ENCODE measurements around the gene PTGER2.

PTGER2 gene

DNA sequence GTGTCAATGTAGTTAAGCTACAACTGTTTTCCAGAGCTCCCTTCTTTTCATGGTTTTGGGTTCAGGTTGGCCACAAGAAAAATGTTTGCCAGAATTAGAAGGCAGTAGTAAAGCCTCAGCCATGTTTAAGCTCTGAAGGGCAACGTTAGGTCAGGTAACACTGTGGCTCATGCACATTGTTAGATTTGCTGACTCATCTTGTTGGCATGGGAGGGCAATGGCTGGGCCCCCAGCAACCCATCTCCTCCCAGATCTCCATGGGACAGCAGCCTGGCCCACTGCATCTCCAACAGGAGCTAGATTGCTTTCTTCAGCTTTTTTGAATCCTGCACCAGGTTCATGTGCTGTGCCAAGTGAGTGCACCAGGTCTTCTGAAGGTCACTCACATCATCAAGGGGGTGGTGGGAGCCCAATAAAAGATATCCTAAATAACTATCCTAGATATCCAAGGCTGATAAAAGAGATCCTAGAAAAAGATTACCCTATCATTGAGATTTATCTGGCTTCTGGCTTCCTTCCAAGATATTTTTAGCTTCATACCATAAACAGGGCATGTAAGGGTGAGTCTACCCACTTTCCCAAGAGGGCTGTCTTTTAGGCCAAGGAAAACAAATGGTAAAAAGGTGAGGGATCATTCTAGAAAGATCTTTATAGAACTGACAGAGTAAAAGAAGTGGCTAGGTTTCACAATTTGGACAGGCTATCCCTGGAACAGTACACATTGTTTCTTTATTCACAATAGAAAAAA, 28.9 kb downstream of the PTGER2 start:
- no peak for DNase-seq

DNA sequence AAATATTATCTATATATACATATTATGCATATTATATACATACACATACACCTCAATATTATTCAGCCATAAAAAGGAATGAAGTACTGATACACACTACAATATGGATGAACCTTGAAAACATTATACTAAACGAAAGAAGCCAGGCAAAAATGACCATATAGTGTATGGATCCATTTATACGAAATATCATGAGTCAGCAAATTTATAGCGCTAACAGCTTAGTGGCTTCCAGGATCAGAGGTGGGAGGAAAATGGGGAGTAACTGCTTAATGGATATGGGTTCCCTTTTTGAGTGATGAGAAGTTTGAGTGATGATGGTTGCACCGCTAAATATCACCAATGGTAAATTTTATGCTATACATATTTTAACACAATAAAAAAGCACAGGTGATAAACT, 32.7 kb downstream of the PTGER2 start:
- DNase-seq, result no peak

DNA sequence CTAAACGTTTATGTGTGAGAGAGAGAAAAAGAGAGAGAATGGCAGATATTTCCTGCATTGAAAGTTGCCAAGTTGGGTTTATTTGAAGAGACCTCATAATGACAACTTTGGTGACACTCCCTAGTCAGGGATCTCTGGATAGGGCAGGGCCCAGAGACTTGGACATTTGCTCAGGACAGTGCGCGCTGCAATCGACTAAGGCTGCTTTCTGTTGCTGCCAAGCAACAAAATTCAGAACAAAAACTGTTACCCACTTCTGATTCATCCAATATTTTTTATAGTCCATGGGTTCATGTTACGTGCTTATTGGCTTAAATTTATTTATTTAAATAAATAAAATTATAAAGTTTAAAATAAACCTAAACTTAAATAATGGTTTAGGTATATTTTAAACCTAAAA, 34.2 kb downstream of the PTGER2 start:
- no peak for DNase-seq

DNA sequence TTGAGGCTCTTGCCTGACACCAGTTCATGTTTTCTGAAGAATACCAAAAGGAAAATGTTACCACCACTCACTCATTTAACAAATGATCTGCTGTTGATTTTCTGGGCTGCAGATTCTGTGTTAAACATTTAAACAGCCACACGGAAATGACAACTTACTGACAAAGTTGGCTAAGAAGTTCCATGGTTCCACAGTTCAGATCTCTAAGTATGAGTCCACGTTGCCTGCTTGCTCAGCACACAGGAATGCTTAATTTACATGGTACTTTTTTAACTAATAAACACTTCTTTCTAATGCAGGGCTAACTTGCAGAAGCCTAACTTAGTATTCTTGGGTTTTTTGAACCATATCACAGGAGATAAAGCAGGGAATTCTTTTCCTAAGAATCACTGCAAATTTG, 34.7 kb downstream of the PTGER2 start:
- no peak for DNase-seq

DNA sequence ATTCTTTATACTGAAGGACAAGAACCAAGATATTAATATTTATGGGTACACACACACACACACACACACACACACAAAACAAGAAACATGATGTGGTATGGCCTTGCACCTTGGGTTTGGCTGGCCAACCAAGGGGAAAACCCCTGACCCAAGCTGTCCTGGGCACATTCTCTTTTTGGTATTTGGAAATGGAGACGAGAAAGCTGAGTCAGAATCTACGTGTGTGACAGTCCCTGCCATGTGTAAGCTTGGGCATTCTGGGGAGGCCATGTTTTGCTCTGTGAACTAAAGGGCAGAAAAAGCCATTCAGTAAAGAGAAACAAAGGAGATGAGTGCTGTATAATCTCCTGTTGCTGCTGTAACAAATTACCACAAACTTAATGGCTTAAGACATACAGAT, 35.6 kb downstream of the PTGER2 start:
- no peak for DNase-seq

DNA sequence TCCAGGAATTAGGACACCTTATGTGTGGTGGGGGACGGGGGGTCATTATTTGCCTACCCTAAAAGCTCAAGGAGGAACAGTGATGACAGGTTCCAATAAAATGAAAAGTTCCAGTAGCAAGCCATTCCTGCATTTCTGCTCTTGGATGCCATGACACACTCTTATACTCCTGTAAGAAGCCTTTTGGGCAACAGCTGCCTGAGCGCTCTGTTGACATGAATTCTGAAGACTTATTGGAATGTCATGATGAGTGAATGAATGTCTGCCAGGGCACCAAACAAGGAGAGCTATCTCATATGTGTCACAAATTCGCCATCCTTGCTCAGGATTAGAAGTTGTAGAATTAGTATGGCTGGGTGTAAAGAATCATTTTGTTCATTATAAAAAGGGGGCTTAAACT, 36.3 kb downstream of the PTGER2 start:
- no peak for DNase-seq

DNA sequence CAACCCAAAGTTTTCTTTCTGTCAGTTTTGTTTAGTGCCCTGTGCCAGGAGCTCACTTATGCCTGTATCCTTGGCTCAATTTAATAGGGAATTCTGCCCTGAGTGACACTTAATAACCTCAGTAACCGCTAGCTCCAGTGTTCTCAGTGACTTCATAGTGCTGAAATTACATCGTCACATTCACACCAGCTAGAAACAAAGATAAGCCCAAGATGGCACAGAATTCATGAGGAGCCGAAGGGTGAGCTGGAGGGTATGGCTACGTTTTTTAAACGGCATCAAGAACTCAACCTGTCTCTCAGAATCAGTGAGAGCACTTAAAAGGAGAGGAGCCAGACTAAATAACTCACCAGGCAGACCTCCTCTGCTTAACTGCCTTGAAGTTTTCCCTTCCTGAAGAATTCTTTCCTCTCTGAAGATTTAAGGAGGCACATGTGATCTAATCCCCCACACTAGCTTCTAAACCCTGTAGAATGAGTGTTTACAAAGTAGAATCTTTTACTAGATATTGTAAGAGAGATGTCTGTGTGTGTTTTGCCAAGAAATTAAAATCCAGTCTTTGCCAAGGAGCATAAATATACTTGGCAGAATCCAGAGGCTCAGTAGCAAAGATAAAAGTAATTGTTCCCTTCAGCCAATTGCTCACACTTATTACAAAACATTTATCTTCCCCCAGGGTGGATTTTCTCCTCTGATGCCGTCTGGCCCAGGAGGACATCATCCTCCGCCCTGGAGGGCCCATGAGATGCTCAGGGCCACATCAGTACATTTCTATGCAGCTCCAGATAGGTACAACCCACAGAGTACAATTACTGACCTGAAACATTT, 37.3 kb downstream of the PTGER2 start:
- no peak for DNase-seq

DNA sequence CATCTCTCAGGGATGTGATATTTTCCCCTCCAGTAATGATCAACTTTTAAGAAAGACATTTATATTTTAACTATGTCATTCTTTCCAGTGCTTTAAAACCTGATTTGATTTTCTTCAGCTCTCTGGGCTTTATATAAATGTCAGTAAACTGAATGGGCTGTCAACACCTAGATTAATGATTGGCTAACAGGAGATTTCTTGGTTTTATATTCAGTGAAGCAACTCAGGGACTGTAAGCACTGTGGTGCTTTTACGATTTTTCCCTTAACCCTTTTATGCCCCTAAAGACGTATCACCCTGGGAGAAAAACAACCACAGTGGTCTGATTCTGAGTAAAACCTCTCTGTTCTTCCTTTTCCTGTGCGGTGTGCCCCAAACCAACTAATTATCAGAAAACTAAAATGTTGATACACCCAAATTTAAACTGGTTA, 38.0 kb downstream of the PTGER2 start:
- no peak for DNase-seq

DNA sequence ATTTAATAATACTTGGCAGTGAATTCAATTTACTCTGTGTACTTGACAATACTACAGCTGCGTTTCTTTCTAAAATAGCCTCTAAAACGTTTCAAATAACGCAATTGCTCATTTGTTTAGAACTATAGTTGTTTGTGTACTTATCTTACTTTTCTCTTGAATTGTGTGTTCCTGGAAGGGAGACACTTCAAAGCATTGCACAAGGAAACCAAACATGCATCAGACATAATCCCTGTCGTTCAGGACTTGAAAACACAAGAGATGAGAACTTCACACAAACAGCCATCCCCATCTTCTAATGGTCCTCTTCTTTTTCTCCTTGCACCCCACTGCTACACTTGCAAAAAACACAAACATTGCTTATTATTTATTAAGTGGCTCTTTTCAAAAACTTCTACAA, 38.5 kb downstream of the PTGER2 start:
- no peak for DNase-seq

DNA sequence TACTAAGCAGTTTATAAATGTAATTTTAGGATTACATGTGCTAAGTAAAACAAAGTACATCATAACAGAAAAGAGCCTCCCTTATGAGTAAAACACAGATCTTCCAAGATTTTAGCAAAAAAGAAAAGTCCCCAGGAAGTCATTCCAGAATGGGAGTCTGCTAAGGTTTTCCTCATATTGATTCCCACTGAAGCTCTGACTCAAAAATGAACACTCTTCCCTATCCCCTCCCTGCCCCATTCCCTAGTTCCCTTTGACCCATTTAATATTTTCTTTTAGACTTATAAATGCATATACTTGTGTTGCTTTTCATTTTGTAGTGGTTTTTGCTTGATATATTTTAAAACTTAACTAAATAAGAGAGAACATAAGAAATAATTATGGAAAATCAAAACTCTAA, 40.1 kb downstream of the PTGER2 start:
- no peak for DNase-seq

DNA sequence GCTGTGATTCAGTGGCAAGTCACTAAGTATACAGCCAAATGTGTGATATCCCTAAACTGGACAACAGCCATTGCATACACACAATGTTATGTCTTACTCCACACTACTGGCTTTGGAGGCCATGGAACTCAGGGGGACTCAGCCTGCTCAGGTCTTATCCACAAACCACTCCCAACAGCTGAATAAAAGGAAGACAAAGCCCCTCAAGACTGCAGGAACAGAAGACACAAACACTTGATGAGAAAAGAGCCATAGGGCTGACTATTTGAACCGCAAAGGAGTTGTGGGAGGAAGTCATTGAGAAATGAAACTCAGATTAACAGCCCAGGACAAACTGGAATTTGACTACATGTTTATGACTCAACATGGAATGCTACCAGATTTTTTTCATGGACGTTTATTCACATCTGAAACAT, 40.9 kb downstream of the PTGER2 start:
- no peak for DNase-seq

DNA sequence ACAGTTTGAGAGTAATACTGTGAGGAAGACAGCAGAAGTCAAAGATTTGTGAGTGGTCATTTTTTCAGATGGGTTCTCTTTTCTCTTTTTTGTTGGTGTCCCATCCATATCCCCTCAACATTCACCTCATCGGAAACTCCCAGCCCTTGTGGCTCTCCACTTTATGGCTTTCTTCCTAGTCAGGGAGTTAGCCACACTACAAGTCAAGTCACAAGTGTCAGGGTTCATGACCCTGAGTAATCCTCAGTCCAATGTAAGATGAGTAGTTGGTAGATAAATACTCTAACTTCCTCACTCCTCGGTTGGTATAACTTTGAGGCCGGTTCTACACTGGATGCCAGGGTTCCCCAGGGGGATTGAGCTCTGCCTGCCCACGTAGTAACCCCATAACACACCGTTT, 41.4 kb downstream of the PTGER2 start:
- DNase-seq, result no peak

DNA sequence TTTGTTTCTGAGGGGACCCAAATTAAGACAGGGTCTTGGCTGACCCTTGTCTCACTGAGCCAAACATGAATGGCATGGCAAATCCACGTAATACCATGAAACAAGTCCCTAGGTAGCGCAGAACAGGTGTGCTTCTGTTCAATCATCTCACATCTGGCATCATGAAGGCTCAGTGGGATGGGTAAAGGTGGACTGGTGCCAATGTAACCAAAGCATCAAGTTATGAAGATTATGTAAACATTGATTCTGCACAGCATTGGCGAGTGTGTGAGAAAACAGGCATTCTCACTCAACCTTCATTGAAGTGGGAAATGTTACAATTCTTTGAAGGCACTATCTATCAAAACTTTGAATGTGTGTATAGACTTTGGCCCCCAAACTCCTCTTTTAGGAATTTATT, 41.9 kb downstream of the PTGER2 start:
- DNase-seq, result no peak

DNA sequence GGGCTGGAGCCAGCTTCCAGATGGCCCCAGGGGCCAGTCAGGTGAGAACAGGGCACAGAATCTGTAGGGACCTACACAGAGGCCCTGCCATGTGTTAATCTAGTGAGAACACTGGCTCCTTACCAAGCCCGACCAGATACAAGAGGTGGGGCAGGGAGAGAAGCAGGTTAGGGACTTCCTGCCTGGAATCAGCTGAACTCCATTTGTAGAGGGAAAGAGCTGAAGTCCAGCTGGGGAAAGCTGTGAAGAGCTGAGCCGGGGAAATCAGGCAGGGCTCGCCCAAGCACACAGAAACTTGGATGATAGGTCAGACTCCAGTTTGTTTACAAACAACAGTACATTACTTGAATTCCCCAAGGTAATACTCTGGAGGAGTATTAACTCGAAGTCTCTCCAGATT, 46.7 kb downstream of the PTGER2 start:
- no peak for DNase-seq

DNA sequence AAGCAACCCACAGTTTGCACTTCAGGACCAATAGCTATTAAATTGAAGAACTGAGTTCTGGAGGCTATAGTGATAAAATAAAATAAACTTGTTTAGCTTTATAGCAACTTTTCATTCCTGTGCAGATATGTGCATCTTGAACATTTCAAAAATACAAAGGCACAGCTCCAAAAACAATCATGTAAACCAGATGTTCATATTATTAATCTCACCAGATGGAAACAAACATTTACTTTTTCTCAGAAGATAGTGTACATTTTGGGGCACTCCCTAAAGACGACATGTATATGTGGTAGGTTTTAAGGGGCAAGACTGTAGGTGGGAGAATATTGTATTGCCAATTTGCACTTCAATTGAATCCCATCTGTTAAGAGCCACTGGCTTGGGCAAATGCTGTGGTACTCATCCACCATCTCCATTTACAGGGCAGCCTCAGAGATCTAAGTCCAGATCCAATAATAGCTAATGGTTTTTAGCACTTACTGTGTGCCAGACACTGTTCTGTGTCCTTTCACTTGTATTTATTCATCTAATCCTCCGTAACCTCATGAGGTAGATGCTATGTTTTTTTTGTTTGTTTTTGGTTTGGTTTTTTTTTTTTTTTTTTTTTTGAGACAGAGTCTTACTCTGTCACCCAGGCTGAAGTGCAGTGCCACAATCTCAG, 49.1 kb downstream of the PTGER2 start:
- no peak for DNase-seq

DNA sequence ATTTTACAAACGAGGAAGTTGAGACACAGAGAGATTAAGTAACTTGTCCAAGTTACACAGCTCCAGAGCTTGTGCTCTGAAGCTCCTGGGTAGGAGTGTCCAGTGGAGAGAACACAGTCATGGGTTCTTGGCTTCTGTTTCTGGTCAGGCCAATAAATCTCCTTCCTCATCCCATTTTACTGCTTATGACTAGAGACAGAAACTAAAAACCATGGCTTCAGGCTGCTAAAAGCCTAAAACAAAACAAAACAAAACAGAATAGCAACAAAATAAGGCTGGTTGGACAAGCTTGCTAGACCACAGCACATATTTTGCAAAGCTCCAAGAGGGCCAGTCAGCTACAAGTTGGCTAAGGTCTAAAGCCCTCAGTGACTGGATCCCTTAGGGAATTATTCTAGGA, 49.8 kb downstream of the PTGER2 start:
- no peak for DNase-seq

DNA sequence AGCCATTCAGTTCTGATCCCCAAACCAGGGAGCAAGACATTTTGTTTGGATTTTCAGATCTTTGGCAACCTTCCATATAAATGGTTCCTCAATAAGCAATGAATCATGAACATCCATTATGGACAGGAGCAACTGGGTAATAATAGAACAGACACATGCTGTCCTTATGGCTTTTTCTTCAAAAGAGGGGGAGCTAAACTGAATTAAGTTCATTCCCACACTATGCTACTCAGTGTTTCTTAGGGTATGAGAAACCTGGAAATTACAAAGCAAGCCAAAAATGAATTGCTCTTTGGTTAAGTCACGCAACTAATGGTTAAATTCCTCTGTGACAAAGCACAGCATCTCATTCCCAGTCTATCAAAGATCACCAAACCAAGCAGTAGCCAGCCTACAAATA, 51.0 kb downstream of the PTGER2 start:
- DNase-seq, result no peak

DNA sequence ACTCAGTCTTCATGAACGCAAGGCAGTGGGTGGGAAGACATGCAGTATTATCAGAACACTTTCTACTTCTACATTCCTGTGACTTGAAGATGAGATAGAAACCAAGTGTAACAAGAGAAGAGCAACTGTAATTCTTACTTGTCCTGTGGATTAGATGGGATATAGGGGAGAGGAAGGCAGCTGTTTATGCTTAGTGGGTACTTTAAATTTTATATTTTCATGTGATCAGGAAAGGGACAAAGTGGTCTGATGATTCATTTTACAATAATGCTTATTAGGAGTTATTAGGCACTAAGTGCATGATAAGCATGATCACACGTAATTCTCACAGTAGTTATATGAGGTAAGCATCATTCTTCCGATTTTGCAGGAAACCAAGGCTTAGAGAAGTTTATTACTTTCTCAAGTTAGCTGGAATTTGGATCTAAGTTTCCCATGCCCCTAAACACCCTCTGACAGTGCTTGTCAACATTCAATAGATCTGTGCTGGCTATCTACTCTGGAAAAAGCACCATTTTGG, 52.7 kb downstream of the PTGER2 start:
- DNase-seq, result no peak

DNA sequence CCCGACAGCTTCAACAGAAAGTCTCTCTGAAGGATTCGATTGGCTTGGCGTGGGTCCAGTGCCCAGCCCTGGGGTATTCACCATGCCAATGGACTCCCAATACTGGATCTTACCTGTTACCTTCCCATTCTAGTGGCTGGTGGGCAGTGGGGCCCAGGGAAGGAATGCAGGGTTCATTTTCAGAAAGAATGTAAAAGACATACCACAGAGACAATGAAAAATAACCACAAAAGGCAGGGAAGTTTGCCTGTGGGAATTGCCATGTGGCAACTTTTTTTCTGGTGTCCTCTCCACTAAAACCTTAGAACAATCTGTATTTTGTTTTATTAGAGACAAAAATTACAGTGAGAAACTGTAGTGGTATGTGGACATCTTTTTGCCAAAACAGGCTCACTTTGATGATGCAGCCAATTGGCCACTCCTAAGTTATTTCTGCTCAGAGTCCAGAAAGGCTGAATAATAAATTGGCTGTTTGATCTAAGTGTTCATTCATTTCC, 55.2 kb downstream of the PTGER2 start:
- no peak for DNase-seq

DNA sequence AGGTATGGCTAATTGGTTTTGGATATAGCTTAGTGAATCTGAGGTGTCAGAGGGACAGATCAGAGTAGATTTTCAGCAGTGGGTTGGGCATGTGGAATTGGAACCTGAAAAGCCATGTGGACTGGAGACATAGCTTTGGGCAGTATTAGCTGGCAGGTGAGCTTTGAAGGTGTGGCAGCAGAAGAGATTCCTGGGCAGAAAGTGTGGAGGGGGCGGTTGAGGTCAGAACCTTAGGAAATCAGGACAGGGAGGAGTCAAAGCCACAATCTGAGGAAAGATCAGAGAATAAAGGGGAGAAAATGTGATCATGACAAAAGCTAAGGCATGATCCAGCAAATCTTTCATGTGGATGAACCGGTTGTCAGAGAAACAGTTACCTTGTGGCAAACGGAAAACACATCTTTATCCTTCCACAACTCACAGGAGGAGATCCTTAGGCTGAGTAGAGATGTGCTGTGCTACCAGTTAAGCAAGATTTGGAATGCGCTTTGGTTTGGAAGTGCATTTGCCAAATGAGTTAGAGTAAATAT, 56.4 kb downstream of the PTGER2 start:
- DNase-seq, result no peak

DNA sequence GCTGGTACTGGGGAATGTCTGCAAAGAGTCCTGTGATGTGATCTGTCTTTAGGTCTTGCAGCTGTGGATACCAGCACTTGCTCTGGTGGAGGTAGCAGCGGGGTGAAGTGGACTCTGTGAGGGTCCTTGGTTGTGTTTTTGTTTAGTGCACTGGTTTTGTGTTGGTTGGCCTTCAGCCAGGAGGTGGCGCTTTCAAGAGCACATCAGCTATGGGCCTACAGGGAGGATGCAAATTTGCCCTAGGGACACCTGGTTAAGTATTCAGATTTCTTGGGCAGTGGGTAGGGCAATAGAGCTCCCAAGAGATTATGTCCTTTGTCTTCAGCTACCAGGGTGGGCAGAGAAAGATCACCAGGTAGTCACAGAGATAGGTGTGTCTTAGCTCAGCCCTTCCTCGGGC, 63.8 kb downstream of the PTGER2 start:
- no peak for DNase-seq
